Erythroblast (primary cell): ENCODE data around the gene GZMM.

ENCODE experiments used
- DNase-seq, 2 experiments: peaks; one replicate each; lab custom pipeline; 2025; lab: John Stamatoyannopoulos, UW
- GATA1 ChIP-seq: IDR thresholded peaks from 2 replicates; pipeline ENCODE4 v1.6.1; 2011; ENCODE audit warnings: low read depth, mild to moderate bottlenecking, control low read depth, low read length, moderate library complexity
- POLR2A ChIP-seq: IDR thresholded peaks from 2 replicates; pipeline ENCODE4 v1.6.1; 2011; ENCODE audit warnings: mild to moderate bottlenecking, low read length

GZMM gene

DNA sequence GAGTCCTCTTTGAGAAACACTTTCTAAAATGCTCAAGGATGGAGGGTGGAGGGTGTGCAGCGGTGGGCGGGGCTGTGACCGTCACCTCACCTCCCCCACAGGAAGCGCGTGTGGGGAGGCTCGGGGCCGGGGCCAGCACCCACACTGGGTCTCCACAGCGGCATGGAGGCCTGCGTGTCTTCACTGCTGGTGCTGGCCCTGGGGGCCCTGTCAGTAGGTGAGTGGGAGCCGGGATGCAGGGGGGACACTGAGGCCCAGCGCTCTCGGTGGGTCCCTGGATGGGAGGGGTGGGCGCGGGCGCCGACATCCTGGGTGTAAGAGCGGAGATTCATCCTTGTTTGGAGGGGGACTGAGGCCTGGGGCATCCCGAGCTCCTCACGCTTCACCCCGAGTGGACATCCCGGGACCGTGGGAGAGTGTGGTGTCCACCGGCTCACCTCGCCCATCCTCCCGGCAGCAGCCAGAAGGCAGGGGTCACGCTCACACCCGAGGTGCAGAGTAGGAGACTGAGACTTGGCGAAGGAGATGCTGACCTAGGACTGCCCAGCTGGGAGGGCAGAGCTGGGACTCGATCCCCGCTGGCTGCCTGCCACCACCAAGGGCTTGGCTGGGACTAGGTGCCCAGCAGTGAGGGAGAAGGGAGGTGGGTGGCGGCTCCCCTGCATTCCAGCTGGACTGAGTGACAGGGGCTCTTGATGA lies at the start of gene GZMM:
Gene GZMM (plus strand): TSS at position 144 of the 699 bp plus-strand sequence. CDS start 19 bp downstream, at position 163.
- DNase-seq = no peak
- TF ChIP-seq POLR2A (no peak), GATA1 (no peak)

DNA sequence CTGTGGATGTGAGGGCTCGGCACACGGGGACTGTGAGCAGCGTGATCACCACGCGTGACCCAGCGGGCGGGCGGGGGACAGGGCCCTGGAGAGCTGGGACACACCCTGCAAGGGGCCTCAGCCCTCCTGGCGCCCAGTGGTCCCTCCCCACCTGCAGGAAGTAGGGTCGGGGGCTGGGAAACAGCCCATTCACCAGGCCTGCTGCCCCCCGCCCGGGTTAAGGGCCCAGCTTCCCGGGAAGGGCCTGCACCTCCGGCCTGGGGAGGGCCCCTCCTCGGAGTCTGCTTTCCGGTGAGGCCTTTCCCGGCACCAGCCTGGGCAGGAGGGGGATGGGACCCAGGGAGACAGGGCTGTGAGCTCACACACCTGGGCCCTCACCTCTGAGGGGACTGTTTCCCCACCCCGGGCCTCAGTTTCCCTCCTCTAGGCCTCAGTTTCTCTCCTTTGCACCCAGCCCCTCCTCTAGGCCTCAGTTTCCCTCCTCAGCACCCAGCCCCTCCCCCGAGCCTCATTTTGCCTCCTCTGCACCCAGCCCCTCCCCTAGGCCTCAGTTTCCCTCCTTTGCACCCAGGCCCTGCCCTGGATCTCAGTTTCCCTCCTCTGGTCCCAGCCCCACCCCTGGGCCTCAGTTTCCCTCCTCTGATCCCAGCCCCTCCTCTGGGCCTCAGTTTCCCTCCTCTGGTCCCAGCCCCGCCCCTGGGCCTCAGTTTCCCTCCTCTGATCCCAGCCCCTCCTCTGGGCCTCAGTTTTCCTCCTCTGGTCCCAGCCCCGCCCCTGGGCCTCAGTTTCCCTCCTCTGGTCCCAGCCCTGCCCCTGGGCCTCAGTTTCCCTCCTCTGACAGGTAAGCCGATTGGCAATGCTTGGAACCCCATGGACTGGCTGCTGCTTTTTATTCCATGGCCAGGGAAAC lies 49.4 kb upstream of the GZMM start:
- peak; percentile 46 to 49 for DNase-seq
- TF ChIP-seq POLR2A (no peak), GATA1 (no peak)

DNA sequence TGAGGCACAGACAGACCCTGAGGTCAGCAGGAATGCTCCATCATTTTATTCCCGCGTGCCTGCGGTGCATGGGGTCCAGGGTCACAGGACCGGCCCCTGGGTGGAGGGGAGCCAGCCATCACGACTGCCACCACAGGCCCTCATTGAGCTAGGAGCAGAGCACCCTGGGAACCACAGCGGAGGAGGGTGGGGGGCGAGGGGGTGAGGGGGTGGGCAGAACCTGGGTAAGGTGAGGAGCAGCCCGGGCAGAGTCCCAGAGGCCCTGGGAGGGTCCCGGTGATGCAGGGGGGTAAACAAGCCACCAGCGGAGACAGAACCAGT lies 48.8 kb upstream of the GZMM start:
- no peak for TF ChIP-seq GATA1
- no peak for TF ChIP-seq POLR2A
- no peak for DNase-seq

DNA sequence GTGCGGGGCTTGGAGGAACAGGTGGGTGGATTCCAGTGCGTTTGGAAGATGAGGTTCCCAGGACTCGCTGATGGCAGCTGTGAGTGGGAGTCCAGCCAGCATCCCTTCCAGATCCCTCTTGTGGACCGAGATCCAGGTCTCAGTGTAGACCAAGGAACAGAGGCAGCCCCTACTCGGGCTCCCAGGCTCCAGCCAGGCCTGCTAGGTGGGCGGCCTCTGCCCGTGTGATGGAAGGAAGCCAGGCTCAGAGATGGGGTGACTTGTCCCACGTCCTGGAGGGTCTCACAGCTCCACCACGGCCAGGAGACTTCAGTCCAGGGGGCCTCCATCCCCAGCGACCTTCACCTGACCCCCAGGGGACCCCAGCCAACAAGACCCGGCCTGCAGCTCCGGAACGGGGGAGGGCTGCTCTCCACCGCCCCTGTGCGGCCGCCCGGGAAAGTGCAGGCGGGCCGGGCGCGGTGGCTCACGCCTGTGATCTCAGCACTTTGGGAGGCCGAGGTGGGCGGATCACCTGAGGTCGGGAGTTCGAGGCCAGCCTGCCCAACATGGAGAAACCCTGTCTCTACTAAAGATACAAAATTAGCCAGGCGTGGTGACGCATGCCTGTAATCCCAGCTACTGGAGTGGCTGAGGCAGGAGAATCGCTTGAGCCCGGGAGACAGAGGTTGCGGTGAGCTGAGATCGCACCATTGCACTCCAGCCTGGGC lies 48.3 kb upstream of the GZMM start:
- peak; percentile 69 to 72 for DNase-seq
- TF ChIP-seq GATA1 = no peak
- no peak for TF ChIP-seq POLR2A

DNA sequence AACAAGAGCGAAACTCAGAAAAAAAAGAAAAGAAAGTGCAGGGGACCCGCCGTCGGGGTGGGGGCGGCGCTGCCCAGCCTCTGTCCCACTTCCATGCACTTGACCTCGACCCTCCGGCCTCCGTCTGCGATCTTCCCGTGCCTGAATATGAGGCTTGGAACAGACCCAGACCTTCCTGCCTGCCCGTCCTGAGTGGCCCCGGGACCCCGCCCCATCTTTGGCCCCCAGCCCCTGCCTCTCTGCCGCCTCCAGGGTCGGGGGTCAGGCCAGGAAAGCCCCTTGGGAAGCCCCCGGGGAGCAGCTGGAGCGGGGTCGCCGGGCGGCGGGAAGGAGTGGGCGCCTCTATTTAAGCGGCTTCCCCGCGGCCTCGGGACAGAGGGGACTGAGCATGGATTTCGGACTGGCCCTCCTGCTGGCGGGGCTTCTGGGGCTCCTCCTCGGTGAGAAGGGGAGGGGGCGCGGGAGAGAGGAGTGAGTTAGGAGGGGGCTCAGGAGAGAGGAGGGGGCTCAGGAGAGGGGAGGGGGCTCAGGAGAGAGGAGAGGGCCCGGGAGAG lies 47.7 kb upstream of the GZMM start, which contains the start of gene MADCAM1:
Gene MADCAM1 (plus strand): TSS at position 375 of the 554 bp plus-strand sequence. CDS start 14 bp downstream, at position 389.
- TF ChIP-seq GATA1 (no peak), POLR2A (no peak)
- no peak for DNase-seq

DNA sequence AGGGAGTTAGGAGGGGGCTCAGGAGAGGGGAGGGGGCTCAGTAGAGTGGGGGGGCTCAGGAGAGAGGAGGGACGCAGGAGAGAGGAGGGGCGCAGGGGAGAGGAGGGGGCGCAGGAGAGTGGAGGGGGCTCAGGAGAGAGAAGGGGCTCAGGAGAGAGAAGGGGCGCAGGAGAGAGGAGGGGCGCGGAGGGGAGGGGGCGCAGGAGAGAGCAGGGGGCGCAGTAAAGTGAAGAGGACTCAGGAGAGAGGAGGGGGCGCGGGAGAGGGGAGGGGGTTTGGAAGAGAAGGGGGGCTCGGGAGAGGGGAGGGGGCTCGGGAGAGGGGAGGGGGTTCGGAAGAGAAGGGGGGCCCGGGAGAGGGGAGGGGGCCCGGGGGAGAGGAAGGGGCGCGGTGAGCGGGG lies 46.9 kb upstream of the GZMM start:
- DNase-seq = no peak
- no peak for TF ChIP-seq GATA1

DNA sequence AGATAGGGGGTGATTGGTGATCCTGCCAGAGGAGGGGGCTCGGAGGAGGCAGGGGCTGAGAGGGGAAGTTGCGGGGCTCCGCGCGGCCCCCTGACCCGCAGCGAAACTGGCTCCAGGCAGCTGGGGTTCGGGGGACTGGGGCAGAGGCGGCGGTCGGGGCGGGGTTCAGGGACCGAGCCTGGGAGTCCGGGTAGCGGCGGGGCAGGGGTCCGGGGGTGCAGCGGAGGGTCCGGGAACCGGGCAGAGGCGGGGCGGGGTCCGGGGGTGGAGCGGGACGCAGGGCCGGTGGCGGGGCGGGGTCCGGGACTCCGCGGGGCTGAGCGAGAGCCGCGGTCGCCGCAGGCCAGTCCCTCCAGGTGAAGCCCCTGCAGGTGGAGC lies 46.4 kb upstream of the GZMM start:
- TF ChIP-seq POLR2A (no peak), GATA1 (no peak)
- no peak for DNase-seq

DNA sequence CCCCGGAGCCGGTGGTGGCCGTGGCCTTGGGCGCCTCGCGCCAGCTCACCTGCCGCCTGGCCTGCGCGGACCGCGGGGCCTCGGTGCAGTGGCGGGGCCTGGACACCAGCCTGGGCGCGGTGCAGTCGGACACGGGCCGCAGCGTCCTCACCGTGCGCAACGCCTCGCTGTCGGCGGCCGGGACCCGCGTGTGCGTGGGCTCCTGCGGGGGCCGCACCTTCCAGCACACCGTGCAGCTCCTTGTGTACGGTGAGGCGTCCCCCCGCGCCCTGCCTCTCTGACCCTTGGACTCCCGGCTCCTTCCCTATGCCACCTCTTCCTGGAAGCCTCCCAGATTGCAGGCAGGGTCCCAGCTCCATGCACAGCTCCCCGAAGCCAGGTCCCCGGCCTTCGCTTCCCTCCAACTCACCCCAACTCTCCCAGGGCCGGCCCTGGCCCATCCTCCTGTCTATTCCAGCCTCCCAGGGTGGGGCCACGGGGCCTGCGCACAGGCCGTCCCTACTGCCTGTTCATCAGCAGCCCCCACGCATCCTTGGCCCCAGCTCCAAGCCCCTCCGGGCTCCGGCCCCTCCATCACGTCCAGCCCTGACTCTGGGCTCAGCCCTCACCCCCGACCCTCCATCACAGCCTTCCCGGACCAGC lies 45.9 kb upstream of the GZMM start:
- TF ChIP-seq GATA1 (no peak), POLR2A (no peak)
- DNase-seq = no peak

DNA sequence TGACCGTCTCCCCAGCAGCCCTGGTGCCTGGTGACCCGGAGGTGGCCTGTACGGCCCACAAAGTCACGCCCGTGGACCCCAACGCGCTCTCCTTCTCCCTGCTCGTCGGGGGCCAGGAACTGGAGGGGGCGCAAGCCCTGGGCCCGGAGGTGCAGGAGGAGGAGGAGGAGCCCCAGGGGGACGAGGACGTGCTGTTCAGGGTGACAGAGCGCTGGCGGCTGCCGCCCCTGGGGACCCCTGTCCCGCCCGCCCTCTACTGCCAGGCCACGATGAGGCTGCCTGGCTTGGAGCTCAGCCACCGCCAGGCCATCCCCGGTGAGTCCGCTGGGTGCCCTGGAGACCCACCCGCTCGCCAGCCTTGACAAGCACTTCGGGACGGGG lies 45.4 kb upstream of the GZMM start:
- TF ChIP-seq GATA1 = no peak
- TF ChIP-seq POLR2A = no peak
- no peak for DNase-seq

DNA sequence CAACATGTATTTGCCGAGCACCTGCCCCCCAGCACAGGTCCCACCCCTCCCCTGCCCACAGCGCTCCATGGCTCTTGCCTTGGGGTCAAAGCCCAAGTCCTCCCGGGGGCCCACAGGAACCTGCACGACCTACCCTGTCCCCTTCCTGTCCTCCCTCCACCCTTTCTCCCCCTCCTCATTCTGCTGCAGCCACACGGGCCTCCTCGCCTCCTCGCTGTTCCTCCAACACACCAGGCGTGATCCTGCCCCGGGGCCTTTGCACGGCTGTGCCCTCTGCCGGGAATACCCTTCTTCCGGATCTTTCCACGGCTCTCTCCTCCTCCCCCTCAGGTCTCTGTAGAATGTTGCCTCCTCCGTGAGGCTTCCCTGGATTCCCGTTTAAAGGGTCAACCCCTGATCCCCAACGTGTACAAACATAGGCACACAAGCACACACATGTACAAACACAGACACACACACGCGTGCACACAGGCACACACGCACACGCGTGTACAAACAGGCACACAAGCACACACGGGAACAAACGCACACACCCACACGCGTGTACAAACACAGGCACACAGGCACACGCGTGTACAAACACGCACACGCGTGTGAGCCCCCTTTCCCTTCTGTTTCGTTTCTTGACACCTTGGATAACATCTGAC lies 44.8 kb upstream of the GZMM start:
- no peak for TF ChIP-seq GATA1
- TF ChIP-seq POLR2A = no peak
- DNase-seq = no peak

DNA sequence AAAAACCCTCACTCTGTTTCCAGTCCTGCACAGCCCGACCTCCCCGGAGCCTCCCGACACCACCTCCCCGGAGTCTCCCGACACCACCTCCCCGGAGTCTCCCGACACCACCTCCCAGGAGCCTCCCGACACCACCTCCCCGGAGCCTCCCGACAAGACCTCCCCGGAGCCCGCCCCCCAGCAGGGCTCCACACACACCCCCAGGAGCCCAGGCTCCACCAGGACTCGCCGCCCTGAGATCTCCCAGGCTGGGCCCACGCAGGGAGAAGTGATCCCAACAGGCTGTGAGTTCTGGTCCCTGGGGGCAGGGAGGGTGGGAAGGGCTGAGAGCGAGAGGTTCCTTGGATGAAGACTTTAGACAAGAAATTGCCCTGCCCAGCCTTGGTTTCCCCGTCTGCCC lies 42.2 kb upstream of the GZMM start:
- no peak for DNase-seq
- TF ChIP-seq GATA1 (no peak), POLR2A (no peak)

DNA sequence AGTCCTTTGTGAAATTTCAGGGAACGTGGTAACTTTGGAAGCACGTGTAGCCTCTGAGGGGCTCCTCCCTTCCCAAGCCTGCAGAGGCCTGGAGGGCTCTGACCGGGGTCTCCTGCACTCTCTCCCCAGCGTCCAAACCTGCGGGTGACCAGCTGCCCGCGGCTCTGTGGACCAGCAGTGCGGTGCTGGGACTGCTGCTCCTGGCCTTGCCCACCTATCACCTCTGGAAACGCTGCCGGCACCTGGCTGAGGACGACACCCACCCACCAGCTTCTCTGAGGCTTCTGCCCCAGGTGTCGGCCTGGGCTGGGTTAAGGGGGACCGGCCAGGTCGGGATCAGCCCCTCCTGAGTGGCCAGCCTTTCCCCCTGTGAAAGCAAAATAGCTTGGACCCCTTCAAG lies 39.2 kb upstream of the GZMM start:
- no peak for TF ChIP-seq POLR2A
- TF ChIP-seq GATA1 = no peak
- DNase-seq = no peak
